Stimulated activated CD4-positive, alpha-beta T cell treated with anti-CD3 and anti-CD28 coated beads, Interleukin-2, amount 100 ng/mL, for 48 hours (primary cell): Measurements from ENCODE around the gene CCR6.
"Not testable (repeated sequence)": the region's sequence is repeated elsewhere in the genome, so short reads cannot be mapped to it uniquely, and the experiment has no call there.

Experiments
- DNase-seq, 2 donors: peaks; one replicate each; pipeline ENCODE4 v3.0.0-alpha.2; 2020

The CCR6 gene

DNA sequence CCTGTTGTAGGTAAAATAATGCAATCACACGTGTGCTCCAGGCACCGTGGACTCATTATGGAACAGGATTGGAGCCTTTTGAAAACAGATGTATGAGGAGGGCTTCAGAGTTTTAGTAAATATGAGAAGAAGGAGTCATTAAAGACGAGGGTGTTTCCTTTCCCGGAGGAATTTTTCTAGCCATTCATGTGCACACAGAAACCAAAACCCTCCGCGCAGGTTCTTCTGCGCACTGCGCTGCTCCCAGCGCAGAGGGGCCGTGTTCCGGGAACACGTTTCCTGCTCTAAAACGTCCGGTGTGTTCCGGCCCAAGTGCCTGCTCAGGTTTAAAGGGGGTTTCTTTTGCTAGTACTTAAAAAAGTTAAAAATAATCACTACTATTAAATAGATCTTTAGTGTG, 23.2 kb downstream of the CCR6 start:
- no peak for DNase-seq

DNA sequence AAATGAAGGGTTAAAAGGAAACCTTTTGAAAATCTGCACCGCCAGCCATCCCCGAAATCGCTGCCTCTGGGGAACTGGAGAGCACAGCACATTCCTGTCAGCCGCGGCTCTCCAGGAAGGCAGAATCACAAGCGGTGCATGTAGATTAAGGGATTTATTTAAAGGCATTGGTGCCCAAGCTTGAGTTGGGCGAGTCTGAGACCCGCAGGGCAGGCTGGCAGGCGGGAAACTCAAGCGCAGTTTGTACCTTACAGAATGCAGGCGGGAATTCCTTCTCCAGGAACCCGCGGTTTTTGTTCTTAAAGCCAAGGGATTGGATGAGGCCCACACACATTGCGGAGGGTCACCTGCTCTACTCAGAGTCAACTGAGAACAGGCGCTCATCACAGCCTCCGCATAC, 24.1 kb downstream of the CCR6 start:
- no peak for DNase-seq

DNA sequence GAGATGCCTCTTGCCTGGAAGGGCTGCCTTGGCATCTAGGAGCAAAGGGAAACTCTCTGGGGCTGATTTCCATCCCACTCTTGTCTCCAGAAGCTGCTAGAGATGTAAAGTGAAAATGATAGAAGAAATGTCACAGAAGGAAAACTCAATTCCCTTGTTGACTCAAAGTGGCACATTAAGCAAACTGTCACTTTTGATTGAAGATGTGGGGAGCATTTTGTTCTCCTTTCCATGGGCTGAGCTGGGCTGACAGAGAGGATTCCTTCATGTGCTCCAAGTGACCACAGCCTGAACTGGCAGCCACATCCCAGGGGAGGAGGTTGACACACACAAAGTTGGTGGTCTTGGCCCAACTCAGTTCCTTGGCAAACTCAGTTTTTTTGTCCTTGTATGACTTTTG, 25.1 kb downstream of the CCR6 start:
- DNase-seq, result no peak

GRCh38 chr6:167148997-167149396, 26.1 kb downstream of the CCR6 start:
- DNase-seq, result no peak

- no peak for DNase-seq
Observed at GRCh38 chr6:167150941-167151549, 28.1 kb downstream of the CCR6 start.

- DNase-seq, result no peak
Observed at GRCh38 chr6:167151648-167152047, 28.8 kb downstream of the CCR6 start.

- DNase-seq, result no peak
Observed at GRCh38 chr6:167152862-167153261, 30.0 kb downstream of the CCR6 start.

DNA sequence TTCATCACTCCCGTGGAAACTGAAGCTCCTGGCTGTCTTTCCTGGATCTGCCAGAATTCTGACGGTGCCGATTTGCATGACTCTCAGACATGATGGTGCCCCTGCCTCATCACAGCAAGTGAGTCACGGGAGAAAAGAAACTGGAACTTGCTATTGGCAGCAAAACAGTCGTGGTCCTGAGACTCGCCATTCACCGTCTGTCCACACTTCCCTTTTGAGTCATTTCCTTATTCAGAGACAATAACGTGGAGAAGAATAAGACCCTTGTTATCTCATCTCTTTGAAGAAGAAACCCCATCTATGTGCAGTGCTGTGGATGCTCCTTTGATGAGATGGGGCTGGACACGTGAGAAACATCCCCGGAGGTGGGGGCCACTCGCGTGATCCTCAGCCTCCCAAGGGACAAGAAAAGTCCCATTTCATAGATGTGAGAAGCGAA, 30.6 kb downstream of the CCR6 start:
- DNase-seq, result no peak

GRCh38 chr6:167154291-167154690, 31.4 kb downstream of the CCR6 start:
- DNase-seq, result no peak

DNA sequence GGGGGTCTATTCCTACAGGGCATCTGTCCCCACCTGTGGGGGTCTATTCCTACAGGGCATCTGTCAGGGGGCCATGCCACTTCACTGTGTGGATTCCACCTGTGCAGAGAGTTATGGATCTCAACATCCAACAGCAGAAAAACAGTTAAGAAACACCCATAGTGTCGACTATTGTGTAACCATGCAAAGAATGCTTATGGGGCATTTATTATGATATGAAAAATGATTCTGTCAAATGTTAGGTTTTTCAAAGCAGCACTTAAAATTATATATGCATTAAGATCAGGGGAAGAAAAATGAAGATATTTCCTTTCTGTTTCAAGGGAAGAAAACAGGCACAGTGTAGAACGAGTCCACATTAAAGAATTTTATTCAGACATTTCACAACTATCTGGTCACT, 32.0 kb downstream of the CCR6 start:
- DNase-seq, result no peak

DNA sequence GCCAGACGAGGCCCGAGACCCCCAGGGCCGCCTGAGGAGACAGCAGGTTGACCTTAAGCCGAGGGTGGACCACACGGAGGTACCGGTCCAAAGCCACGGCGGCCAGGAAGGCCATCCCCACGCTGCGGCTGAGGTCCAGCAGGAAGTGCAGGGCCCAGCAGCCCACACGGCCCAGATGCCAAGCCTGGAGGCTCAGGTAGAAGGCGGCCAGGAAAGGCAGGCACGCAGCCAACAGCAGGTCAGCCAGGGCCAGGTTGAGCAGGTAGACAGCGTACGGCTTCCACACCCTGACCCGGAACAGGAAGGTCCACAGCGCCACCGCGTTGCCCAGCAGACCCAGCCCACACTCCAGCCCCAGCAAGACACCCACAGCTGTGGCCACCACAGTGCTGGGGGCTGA, 34.5 kb downstream of the CCR6 start:
- no peak for DNase-seq

GRCh38 chr6:167157863-167158262, 35.0 kb downstream of the CCR6 start, which contains the start of gene GPR31:
Gene GPR31, minus strand, starts transcription at chr6:167157980. Its CDS starts 149 bp downstream, at chr6:167157831.
- DNase-seq, result no peak

GRCh38 chr6:167161851-167162467, 39.1 kb downstream of the CCR6 start:
- DNase-seq, result no peak

DNA sequence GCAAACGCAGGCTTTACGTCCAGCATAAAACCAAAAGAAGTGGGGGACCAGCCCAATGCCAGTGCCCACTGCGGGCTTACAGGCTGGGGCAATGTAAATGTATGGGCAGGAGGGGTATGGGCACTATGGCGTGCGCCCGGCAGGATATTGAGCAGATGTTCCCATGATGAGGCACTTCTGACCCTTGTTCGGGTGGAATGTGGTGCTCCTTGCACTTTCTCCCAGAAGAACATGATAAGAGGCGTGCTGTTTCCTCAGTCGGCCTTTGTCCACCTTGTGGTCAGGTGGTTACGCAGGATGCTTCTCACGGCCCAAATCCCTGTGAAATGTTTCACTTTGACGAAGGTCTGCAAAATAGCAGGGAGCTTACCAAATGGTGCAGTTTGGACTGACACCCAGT, 39.7 kb downstream of the CCR6 start:
- DNase-seq, result no peak

DNA sequence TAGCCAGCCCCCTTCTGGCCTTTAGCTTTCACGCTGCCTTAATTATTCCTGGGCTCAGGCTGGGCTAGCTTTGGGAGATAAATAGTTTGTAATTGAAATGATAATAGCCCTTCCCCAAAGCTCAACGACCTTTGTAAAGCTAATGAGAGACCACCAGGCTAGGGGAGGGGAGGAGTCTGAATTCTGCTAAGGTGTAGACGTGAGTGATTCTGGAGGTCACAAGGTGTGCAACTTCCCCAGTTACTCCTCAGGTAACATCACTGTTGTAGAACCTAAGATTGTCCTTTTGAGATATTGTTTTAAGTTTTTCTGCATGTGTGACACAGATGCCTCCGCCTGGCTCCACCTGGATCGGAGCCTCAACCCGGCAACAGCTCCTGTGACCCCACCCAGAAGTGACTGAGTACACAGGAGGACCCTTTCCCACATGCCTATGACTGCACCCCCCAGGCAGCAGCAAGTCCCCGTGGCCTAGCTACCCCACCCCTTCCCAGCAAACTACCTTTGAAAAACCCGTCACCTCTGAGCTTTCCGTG, 40.6 kb downstream of the CCR6 start:
- no peak for DNase-seq

DNA sequence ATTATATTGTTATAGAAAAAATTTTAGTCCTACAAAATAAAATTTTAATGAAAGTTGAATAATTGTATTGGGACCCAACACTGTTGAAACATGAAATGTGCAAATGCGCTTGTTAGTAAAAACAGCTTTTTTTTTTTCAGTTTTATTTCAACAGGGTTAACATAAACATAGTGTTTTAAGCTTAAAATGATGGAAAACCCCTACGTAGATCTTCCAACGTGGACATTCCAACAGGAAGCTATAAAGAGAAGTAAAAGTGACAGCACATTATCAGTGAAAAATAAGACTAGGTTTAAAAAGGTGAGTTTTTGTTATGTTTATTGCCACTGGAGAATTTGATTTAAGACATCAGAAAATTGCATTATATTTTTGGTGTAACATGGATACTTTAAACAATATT, 41.4 kb downstream of the CCR6 start:
- DNase-seq, result no peak

DNA sequence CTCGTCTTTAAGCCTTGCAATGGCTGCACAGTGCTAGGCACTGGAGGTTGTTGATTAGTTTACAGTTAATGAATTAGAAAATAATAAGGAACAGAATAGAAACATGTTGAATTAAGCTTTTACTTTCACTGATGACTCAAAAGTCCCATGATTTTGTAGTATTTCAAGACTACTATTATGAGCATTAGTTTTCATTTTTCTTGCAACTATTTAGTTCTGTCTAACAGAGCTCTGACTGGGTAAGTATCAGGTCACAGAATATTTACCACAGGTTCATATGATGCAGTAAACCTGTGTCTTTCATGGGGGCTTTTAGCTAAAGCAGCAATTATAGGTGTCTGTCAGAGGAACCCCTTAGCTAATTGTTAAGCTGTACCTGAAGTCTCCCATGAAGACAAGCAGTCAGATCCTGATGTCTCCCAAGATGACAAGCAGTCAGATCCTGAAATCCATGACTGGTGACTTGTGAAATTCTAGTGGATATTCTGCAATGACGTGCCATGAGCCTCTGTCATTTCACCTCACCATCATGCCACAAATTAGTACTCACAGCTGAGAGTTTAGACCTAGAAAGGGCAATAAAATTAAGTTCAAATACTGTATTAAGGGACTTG, 43.1 kb downstream of the CCR6 start:
- DNase-seq, result no peak

GRCh38 chr6:167167699-167168098, 44.8 kb downstream of the CCR6 start:
- not testable (repeated sequence) for DNase-seq

DNA sequence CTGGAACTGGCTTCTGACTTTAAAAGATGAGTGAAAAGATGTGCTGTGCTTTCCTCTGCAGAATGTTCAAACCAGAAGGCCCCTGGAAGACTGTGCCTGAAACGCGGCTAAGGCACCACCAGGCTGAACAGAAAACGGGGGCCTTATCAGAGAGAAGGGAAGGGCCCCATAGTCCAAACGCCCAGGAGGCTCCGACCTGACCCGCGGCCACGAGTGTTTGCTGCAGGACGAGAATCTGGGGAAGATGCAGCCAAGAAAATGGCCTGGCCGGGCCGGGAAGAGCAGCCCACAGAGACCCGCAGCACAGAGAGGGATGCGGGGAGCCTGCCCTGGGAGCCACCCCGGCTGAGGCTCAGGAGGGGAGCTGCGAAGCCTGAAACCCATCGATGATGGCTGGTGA, 45.4 kb downstream of the CCR6 start:
- not testable (repeated sequence) for DNase-seq

GRCh38 chr6:167169867-167170266, 47.0 kb downstream of the CCR6 start:
- DNase-seq, result not testable (repeated sequence)

GRCh38 chr6:167171300-167171699, 48.4 kb downstream of the CCR6 start:
- DNase-seq, result not testable (repeated sequence)

DNA sequence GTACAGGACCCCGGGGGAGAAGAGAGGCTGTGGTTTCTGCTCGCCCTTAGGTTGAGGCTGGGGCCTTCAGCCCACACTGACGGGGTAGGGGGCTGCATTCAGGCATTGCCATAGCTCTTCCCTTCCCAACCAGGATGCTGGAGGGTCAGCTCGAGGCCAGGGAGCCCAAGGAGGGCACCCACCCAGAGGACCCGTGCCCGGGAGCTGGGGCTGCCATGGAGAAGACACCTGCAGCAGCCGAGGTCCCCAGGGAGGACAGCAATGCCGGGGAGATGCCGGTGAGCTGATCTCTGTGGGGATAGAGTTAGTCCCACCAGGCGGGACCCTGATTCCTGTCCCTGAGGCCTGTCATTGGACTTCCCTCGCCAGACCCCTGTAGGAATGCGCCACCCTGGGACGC, 49.1 kb downstream of the CCR6 start:
- DNase-seq, result not testable (repeated sequence)

DNA sequence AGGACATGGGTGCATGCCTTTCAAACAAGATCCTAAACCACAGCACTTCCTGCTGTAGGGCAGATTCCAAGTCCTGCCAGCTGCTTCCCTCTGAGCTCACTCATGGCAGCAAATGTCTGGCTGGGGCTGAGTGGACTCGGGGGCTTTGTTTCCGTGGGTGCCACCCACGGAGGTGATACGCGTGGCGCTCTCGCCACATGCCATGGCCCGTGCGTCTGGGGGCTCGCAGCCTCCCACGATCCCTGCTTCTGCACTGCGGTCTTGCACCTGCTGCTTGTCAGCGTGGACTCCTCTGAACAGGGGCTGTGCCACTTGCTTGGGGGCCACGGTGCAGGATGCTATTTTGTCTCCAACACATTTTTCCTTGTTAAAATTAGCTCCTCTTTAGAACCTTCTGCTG, 54.4 kb downstream of the CCR6 start:
- not testable (repeated sequence) for DNase-seq
